HG03342 (cell line): ENCODE results near the gene RAB9A.
"Not testable (repeated sequence)": the region's sequence is repeated elsewhere in the genome, so short reads cannot be mapped to it uniquely, and the experiment has no call there.

ENCODE experiments used
- ATAC-seq: cut with Tn5 transposase; IDR thresholded peaks from one replicate; pipeline ENCODE4 v1.9.1; 2021; ENCODE audit warnings: mild to moderate bottlenecking, moderate library complexity; ENCODE audit not compliant: unreplicated experiment

RAB9A gene

GRCh38 chrX:13669246-13669737 is 19.6 kb upstream of the RAB9A start:
- ATAC-seq = peak; percentile 79

DNA sequence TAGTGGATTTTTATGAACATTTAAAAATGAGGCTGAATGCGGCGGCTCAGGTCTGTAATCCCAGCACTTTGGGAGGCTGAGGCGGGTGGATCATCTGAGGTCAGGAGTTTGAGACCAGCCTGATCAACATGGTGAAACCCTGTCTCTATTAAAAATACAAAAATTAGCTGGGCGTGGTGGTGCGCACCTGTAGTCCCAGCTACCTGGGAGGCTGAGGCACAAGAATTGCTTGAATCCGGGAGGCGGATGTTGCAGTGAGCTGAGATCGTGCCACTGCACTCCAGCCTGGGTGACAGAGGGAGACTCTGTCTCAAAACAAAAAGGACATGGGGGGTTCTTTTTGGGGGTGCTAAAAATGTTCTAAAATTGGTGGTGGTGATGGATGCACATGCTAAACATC is 19.2 kb upstream of the RAB9A start:
- not testable (repeated sequence) for ATAC-seq

GRCh38 chrX:13670197-13670596 is 18.7 kb upstream of the RAB9A start:
- no peak for ATAC-seq

DNA sequence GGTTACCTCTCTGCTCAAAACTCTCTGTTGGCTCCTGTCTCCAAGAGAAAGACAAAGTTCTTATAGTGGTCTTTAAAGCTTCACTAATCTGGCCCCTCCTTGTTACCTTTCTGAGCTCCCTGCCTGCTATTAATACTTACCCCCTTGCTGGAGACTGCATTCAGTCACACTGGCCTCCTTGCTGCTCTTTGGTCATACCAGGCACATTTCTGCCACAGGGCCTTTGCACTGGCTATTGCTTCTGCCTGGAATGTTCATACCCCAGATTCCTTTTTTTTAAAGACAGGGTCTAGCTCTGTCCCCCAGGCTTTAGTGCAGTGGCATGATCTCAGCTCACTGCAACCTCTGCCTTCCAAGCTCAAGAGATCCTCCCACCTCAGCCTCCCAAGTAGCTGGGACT is 15.9 kb upstream of the RAB9A start:
- ATAC-seq = no peak

- ATAC-seq = no peak
These were observed 12.0 kb upstream of the RAB9A start for GRCh38 chrX:13676885-13677284.

DNA sequence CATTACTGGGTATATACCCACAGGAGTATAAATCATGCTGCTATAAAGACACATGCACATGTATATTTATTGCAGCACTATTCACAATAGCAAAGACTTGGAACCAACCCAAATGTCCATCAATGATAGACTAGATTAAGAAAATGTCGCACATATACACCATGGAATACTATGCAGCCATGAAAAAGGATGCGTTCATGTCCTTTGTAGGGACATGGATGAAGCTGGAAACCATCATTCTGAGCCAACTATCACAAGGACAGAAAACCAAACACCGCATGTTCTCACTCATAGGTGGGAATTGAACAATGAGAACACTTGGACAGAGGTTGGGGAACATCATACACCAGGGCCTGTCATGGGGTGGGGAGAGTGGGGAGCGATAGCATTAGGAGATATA is 9.2 kb upstream of the RAB9A start:
- not testable (repeated sequence) for ATAC-seq

DNA sequence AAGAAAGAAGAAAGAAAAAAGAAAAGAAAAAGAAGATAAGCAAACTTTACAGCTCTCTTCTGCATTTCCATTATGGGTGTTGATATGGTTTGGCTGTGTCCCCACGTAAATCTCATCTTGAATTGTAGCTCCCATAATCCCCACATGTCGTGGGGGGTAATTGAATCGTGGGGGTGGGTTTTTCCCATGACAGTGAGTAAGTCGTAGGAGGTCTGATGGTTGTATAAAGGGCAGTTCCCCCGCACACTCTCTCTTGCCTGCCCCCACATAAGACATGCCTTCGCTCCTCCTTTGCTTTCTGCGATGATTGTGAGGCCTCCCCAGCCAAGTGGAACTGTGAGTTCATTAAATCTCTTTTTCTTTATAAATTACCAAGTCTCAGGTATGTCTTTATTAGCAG is 7.3 kb upstream of the RAB9A start:
- ATAC-seq = no peak

DNA sequence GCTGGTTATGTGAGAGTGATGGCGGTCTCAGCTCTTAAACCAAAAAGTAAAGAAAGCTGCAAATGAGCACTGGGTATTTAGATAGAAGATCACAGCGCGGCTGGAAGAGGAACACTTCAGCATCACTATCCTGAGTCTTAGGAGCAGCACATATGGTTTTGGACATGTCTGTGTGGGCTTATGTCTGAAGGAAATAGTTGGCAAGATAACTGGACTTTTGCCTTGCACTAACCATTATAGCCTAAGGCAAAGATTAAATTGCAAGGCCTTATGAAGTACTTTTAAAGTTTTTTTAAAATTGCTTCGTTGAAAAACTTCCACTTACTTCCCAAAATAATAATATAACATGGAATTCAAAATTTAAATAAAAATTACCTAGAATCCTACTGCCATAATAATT is 4.6 kb upstream of the RAB9A start:
- no peak for ATAC-seq

DNA sequence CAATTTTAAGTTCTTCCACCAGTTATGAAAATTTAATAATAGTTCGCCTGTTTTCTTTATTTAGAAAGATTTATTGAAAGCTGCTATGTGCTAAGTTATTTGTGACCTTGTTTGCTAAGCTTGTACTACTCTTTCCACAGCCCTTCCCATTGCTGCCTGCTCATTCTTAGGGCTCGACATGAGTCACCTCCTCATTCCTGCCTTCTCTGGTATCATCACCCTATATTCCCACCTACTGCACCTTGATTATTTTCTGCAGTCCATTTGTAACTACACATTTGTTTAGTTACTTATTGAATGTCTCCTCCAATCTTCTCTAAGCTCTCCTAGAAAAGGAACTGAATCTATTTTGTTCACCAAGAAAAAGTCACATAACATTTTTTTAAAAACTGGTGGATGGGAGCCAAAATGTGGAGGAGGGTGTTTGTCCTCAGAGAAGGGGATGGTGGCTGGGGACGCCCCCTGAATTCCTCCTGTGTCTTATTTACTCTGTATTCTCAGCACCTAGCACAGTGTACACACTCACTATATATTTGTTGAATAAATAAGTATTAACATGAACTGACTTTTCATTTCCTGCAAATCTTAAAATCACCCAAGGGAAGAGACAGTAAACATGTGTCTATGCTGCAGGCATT is 3.7 kb upstream of the RAB9A start:
- no peak for ATAC-seq

DNA sequence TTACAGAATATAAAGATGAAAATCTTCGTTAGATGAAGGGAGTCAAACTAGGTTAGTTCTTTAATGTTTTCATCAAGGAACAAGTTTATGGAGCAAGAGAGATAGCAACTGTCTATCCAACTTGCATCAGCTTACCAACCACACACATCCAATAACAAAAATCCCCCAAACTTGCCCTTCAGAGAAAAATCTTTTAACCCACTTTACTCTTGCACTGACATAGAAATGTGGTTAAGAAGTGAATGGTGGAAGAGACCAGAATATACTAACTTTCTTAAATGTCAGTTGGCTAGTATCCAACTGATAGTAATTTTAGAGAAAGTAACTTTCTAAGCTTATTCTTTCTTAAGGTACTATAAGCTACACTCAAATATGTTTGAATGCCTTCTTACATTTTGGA is 1.7 kb upstream of the RAB9A start:
- no peak for ATAC-seq

DNA sequence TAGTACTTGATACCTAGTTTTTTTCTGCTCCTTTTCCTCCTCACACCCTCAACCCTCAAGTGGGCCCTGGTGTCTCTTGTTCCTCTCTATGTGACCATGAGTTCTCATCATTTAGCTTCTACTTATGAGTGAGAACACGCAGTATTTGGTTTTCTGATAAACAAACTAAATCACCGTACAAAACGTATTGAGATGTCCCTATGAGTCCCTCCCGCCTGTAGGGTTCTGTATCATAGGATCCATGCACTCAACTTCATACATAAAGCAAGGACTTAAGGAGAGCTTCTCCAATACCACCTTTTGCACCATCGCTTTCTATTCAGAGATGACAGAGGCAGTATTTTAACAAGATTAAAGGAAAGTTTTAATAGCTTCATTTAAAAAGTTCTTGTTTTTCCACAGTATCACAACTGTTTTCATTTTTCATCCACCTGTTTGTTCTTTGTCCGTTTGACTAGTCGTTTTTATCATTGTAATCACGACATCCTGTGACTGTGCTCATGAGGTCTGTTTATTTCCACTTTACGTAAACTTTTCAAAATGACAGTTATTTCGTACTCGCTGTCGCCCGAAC is 457 bp upstream of the RAB9A start:
- ATAC-seq = no peak

GRCh38 chrX:13689741-13690211 is 848 bp downstream of the RAB9A start:
- no peak for ATAC-seq

- no peak for ATAC-seq
These were observed 1.9 kb downstream of the RAB9A start for GRCh38 chrX:13690836-13691235.

DNA sequence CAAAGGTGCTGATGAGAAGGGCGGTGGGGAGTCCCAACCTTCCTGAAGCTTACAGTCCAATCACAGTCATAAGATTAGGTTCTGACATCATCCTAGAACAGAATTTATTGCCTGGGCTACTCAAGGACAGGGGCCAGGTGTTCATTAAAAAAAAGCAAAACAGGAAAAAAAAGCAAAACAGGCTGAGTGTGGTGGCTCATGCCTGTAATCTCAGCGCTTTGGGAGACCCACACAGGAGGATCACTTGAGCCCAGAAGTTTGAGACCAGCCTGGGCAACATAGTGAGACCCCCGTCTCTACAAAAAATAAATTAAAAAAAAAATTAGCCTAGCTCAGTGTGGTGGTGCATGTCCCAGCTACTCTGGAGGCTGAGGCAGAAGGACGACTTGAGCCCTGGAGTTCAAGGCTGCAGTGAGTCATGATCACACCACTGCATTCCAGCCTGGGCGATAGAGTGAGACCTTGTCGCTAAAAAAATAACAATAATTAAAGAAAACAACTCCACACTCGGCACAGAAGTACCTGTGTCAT is 3.0 kb downstream of the RAB9A start:
- no peak for ATAC-seq

GRCh38 chrX:13692771-13693231 is 3.9 kb downstream of the RAB9A start:
- ATAC-seq = no peak

- ATAC-seq = no peak
These were observed 4.5 kb downstream of the RAB9A start for GRCh38 chrX:13693341-13693961.

GRCh38 chrX:13694359-13694758 is 5.4 kb downstream of the RAB9A start:
- no peak for ATAC-seq

- no peak for ATAC-seq
These were observed 6.1 kb downstream of the RAB9A start for GRCh38 chrX:13694983-13695382.

GRCh38 chrX:13695601-13696115 is 6.7 kb downstream of the RAB9A start:
- no peak for ATAC-seq

- peak; percentile 58 for ATAC-seq
These were observed 8.5 kb downstream of the RAB9A start for GRCh38 chrX:13697455-13697854.

GRCh38 chrX:13697976-13698375 is 9.0 kb downstream of the RAB9A start:
- ATAC-seq = no peak

- ATAC-seq = no peak
These were observed 9.5 kb downstream of the RAB9A start for GRCh38 chrX:13698432-13698831.
